HG03469 (cell line): ENCODE data around the gene CLINT1.
"Not testable (repeated sequence)": the region's sequence is repeated elsewhere in the genome, so short reads cannot be mapped to it uniquely, and the experiment has no call there.

Experiments
- ATAC-seq: cut with Tn5 transposase; IDR thresholded peaks from one replicate; pipeline ENCODE4 v1.9.1; 2021; ENCODE audit warnings: mild to moderate bottlenecking, moderate library complexity, moderate number of reproducible peaks; ENCODE audit not compliant: unreplicated experiment

CLINT1 gene

GRCh38 chr5:157864067-157864466 lies 5.1 kb upstream of the CLINT1 start:
- no peak for ATAC-seq

- no peak for ATAC-seq
These were observed 3.4 kb upstream of the CLINT1 start for GRCh38 chr5:157862183-157862851.

- ATAC-seq: peak; percentile 61
These were observed 2.2 kb upstream of the CLINT1 start for GRCh38 chr5:157860898-157861890.

GRCh38 chr5:157859227-157859575 lies 256 bp upstream of the CLINT1 start:
- no peak for ATAC-seq

- no peak for ATAC-seq
These were observed 974 bp downstream of the CLINT1 start for GRCh38 chr5:157857816-157858526.

DNA sequence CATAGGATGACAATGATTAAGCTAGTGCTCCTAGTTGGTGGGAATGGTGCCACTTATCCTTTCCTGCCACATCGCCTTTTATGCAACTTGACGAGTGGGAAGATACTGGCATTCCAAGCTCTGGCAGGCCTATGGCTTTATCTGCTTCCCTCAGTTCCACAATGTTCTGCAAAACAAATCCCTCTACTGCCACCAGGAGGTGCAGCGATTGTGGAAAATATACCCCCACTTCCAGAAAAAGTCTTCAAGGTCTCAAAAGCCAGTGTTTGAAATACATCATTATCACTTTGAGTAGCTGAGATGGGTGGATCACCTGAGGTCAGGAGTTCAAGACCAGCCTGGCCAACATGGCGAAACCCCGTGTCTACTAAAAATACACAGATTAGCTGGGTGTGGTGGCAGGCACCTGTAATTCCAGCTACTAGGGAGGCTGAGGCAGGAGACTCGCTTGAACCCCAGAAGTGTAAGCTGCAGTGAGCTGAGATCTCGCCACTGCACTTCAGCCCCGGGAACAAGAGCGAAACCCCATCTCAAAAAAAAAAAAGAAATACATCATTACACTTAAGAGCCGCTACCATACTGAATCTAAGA lies 3.4 kb downstream of the CLINT1 start:
- no peak for ATAC-seq

GRCh38 chr5:157853365-157853764 lies 5.6 kb downstream of the CLINT1 start:
- ATAC-seq: not testable (repeated sequence)

- no peak for ATAC-seq
These were observed 12.9 kb downstream of the CLINT1 start for GRCh38 chr5:157845914-157846598.

- ATAC-seq: no peak
These were observed 16.2 kb downstream of the CLINT1 start for GRCh38 chr5:157842787-157843186.

DNA sequence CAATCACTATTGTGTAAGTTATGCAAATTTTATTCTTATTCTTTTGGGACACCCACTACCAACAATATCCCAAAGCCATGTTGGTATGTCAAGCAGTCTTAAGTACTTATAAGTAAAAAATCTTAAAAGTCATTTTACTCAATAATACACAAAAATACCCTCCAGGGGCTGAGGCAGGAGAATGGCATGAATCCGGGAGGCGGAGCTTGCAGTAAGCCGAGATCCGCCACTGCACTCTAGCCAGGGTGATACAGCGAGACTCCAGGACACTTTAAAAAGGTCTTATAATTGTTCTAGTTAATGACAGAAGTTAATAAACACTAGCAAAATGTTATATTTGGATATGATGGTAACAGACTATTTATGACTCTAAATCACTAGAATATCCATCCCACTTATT lies 16.8 kb downstream of the CLINT1 start:
- no peak for ATAC-seq

DNA sequence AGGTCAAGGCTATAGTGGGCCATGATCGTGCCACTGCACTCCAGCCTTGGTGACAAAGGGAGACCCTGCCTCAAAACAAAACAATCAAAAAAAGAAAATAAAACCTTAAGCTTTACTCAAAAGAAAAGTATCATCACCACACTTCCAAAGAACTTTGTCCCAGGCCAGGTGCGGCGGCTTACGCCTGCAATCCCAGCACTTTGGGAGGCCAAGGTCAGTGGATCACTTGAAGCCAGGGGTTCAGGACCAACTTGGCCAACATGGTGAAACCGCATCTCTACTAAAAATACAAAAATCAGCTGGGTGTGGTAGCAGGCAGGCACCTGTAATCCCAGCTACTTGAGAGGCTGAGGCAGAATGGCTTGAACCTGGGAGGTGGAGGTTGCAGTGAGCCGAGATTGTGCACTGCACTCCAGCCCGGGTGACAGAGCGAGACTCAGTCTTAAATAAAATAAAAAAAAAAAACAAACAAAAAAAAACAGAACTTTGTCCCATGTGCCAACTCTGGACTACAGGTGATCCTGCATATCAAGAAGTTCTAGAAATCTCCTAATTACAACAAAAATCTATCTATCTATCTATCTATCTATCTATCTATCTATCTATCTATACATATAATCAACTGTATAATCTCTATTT lies 19.7 kb downstream of the CLINT1 start:
- ATAC-seq: no peak

- ATAC-seq: no peak
These were observed 22.7 kb downstream of the CLINT1 start for GRCh38 chr5:157836121-157836753.

- no peak for ATAC-seq
These were observed 23.9 kb downstream of the CLINT1 start for GRCh38 chr5:157835041-157835440.

DNA sequence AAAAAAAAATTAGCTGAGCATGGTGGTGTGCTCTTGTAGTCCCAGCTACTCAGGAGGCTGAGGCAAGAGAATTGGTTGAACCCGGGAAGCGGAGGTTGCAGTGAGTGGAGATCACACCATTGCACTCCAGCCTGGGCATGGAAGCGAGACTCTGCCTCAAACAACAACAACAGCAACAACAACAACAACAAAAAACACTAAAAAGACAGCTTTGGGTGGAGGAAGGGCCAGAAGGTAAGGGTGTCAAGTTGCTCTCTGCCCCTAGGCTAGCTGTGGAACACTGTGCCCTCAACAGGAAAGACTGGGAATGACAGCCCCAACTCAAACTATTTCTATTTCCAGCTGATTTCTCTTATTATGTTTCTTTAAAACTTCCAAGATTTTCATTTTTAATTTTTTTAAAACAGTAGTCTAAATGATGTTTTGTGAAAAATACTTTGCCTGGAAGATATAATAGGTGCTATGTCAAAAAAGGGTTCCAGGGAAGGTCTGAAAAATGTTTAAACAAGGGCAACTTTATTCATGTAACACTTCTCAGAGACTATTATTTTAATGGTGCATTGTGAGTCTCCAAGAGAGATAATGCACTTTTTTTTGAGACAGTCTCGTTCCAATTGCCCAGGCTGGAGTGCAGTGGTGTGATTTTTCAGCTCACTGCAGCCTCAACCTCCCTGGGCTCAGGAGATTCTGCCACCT lies 29.9 kb downstream of the CLINT1 start:
- no peak for ATAC-seq

DNA sequence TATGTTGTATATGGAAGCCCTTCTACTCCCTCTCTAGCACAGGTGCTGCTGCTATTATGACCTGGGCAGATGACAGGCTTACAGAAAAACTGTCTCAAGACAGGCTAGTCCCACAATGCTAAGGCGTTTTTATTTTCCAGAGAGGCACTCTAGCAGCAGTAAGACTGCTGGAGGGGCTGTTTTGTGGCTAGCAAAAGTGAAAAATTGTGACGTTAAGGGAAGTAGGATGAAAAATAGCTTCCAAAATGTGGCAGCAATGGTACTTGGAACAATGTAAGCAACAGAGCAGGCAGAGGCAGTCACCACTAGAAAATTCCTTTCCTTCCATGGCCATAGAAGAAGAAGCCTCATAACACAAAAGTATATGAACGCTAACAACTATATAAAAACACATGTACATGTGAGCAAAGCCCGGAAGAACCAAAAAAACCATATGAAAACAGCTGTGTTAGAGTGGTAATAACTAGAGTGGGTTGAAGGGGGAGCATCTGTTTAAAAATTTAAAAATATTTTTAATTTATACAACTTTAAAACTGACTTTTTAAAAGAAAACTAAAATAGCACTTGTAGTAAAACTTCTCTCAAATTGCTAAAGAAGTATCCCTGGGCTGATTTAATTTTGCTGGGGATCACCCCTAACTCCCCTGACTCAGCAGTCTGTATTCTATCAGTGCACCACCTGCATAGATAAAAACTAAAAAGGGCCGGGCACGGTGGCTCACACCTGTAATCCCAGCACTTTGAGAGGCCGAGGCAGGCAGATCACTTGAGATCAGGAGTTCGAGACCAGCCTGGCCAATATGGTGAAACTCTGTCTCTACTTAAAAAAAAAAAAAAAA lies 30.6 kb downstream of the CLINT1 start:
- ATAC-seq: no peak

GRCh38 chr5:157827423-157827822 lies 31.5 kb downstream of the CLINT1 start:
- ATAC-seq: no peak

DNA sequence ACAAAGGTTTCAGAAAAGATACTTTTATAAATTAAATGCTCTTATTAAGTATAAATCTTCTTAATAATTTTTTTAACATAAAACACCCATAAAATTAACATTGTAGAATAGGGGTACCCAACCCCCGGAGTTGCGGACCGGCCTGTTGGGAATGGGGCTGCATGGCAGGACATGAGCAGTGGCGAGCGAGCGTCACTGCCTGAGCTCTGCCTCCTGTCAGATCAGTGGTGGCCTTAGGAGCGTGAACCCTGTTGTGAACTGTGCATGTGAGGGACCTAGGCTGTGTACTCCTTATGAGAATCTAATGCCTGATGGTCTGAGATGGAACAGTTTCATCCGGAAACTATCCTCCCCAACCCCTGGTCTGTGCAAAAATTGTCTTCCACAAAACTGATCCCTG lies 35.3 kb downstream of the CLINT1 start:
- no peak for ATAC-seq
